Keratinocyte (primary cell): ENCODE results near the gene EEA1.

Experiments
- CTCF ChIP-seq, 3 experiments: IDR thresholded peaks in 1 of 3; conservative IDR thresholded peaks in 1 of 3; optimal IDR thresholded peaks in 1 of 3; 2 replicates in 2 of 3; 3 replicates in 1 of 3; pipeline versions ENCODE3 to v1.5.1; 2011; ENCODE audit warnings: low read length in 3 of 3, mild to moderate bottlenecking in 3 of 3, moderate library complexity in 2 of 3, control low read depth in 1 of 3, inconsistent platforms in 1 of 3; ENCODE audit not compliant: insufficient read depth in 2 of 3; ENCODE audit errors: extremely low read depth in 1 of 3
- EZH2 ChIP-seq: IDR thresholded peaks from one replicate; pipeline ENCODE4 v1.6.1; 2012; ENCODE audit warnings: inconsistent platforms, mild to moderate bottlenecking, low read length, moderate library complexity

- TF ChIP-seq CTCF (optimal IDR thresholded peaks at IDR 0.05 in 1 of 3, IDR thresholded peaks at IDR 0.05 in 1 of 3, conservative IDR thresholded peaks at IDR 0.05 in 1 of 3; ENCODE audit: extremely low read depth in 1 of 3, insufficient read depth in 2 of 3, low read length in 3 of 3) (no peak), EZH2 (no peak)
Measured at GRCh38 chr12:92848740-92849139, 80.4 kb downstream of the EEA1 start.
